K562 (cell line): ENCODE measurements around the gene TEAD3. TPM values are rescaled to one million over a fixed set of nuclear protein-coding genes. Genes with fewer than 3 reads are reported as not detected.

Experiments
- HMG20B ChIP-seq: fragments of 250-450 bp; sonication (Bioruptor Pico); IDR thresholded peaks from 2 replicates; pipeline ENCODE4 v1.5.0; 2021; ENCODE audit warnings: mild to moderate bottlenecking
- HNRNPK ChIP-seq: fragments of 200-400 bp; formaldehyde crosslinking; IDR thresholded peaks from one replicate; pipeline ENCODE4 v1.6.1; 2018; ENCODE audit warnings: mild to moderate bottlenecking, low read depth, low read length; ENCODE audit not compliant: poor library complexity, severe bottlenecking
- HNRNPL ChIP-seq: fragments of 200-400 bp; formaldehyde crosslinking; IDR thresholded peaks from 2 replicates; pipeline ENCODE4 v1.6.1; 2017; ENCODE audit warnings: low read depth, mild to moderate bottlenecking, low read length
- KDM4B ChIP-seq, 2 experiments: fragments of 450-650 bp in 1 of 2; sonication (generic) in 1 of 2; IDR thresholded peaks; 2 replicates each; pipeline ENCODE4 v1.6.1; 2016 to 2017; ENCODE audit warnings: borderline replicate concordance in 2 of 2, antibody characterized with exemption in 1 of 2, low read depth in 1 of 2, mild to moderate bottlenecking in 1 of 2
- MCM5 ChIP-seq: fragments of 450-650 bp; IDR thresholded peaks from 2 replicates; pipeline ENCODE4 v1.6.1; 2016; ENCODE audit warnings: low read depth
- MED1 ChIP-seq: sonication (generic); formaldehyde crosslinking; IDR thresholded peaks from 2 replicates; pipeline ENCODE4 v1.8.1; 2023; ENCODE audit warnings: missing genetic modification reagents, borderline replicate concordance
- NFE2 ChIP-seq: IDR thresholded peaks from 2 replicates; pipeline ENCODE4 v1.6.1; 2014; ENCODE audit warnings: antibody characterized with exemption, low read depth
- PHF21A ChIP-seq: fragments of 450-650 bp; IDR thresholded peaks from 2 replicates; pipeline ENCODE4 v1.6.1; 2017; ENCODE audit warnings: low read depth, borderline replicate concordance
- PTBP1 ChIP-seq: fragments of 200-400 bp; formaldehyde crosslinking; IDR thresholded peaks from 2 replicates; pipeline ENCODE4 v1.6.1; 2017; ENCODE audit warnings: low read depth, low read length
- SIRT6 ChIP-seq: IDR thresholded peaks from one replicate; pipeline ENCODE4 v1.6.1; 2012; ENCODE audit warnings: low read depth, mild to moderate bottlenecking, control low read depth, inconsistent platforms, low read length, moderate library complexity
- WHSC1 ChIP-seq: IDR thresholded peaks from one replicate; pipeline ENCODE4 v1.6.1; 2012; ENCODE audit warnings: low read length, control low read depth, inconsistent platforms
- ZNF436 ChIP-seq: fragments of 250-450, 450-650 bp; sonication (Bioruptor Pico); formaldehyde crosslinking; IDR thresholded peaks from 2 replicates; pipeline ENCODE4 v1.7.0; 2020; ENCODE audit warnings: mild to moderate bottlenecking
- ZNF586 ChIP-seq: fragments of 450-650 bp; formaldehyde crosslinking; conservative IDR thresholded peaks from 2 replicates; pipeline ENCODE4 v1.4.0; 2020; ENCODE audit warnings: mild to moderate bottlenecking, moderate library complexity
- ZNF644 ChIP-seq: fragments of 200-800 bp; sonication (Bioruptor generic); IDR thresholded peaks from 2 replicates; pipeline ENCODE4 v1.6.1; 2016; ENCODE audit warnings: low read depth, missing genetic modification characterization, missing compliant biosample characterization
- ZNF764 ChIP-seq: fragments of 250-450 bp; sonication (Bioruptor Pico); IDR thresholded peaks from 2 replicates; pipeline ENCODE4 v1.4.0; 2020; ENCODE audit warnings: low read depth, mild to moderate bottlenecking, moderate library complexity
- polyA plus RNA-seq, 8 experiments: library from polyadenylated mRNA; depleted of rRNA in 4 of 8; stranded (reverse) in 5 of 8; unstranded in 3 of 8; fragments of >200 nt; fragmentation: Nextera tagmentation in 2 of 8; fragmentation: Illumina TruSeq in 1 of 8; extraction: Ambion mirVana in 2 of 8; extraction: Trizol in 1 of 8; gene quantifications; 2 replicates each; pipeline versions ENCODE4 v1.2.1 to v1.2.3, GENCODE V29; 2011 to 2014; ENCODE audit warnings: inconsistent platforms in 1 of 8, missing spikeins in 1 of 8
- total RNA-seq, 7 experiments: library from RNA; depleted of rRNA in 6 of 7; stranded (reverse); fragments of >200 nt in 6 of 7; fragmentation: Illumina TruSeq in 2 of 7; extraction: Trizol in 2 of 7; gene quantifications; 2 replicates each; pipeline versions ENCODE4 v1.2.1 to v1.2.3, GENCODE V29; 2011 to 2021; ENCODE audit warnings: low replicate concordance in 1 of 7
- TF ChIP-seq, protein P1 (sequence below): sonication (generic); formaldehyde crosslinking; IDR thresholded peaks from 2 replicates; pipeline ENCODE4 v1.8.0; 2022; ENCODE audit warnings: mild to moderate bottlenecking, low read depth, missing genetic modification reagents
- TF ChIP-seq, protein P2 (sequence below), 2 experiments: fragments of 200-800 bp in 1 of 2; sonication (Bioruptor generic) in 1 of 2; sonication (generic) in 1 of 2; formaldehyde crosslinking in 1 of 2; IDR thresholded peaks in 1 of 2; conservative IDR thresholded peaks in 1 of 2; 2 replicates each; pipeline versions ENCODE4 v1.5.0 to v1.6.1; 2016 to 2020; ENCODE audit warnings: missing compliant biosample characterization in 1 of 2, missing genetic modification characterization in 1 of 2, missing genetic modification reagents in 1 of 2
- TF ChIP-seq, protein P3 (sequence below): fragments of 250-450 bp; sonication (Bioruptor Pico); IDR thresholded peaks from 2 replicates; pipeline ENCODE4 v1.4.0; 2020

Gene TEAD3
- total and polyA plus RNA-seq, 9 of the 15 experiments (the other 6 are each of a cell fraction or from before 2014, with no cell fraction given) = 0.63 to 13.2 (median 3.3) TPM

DNA sequence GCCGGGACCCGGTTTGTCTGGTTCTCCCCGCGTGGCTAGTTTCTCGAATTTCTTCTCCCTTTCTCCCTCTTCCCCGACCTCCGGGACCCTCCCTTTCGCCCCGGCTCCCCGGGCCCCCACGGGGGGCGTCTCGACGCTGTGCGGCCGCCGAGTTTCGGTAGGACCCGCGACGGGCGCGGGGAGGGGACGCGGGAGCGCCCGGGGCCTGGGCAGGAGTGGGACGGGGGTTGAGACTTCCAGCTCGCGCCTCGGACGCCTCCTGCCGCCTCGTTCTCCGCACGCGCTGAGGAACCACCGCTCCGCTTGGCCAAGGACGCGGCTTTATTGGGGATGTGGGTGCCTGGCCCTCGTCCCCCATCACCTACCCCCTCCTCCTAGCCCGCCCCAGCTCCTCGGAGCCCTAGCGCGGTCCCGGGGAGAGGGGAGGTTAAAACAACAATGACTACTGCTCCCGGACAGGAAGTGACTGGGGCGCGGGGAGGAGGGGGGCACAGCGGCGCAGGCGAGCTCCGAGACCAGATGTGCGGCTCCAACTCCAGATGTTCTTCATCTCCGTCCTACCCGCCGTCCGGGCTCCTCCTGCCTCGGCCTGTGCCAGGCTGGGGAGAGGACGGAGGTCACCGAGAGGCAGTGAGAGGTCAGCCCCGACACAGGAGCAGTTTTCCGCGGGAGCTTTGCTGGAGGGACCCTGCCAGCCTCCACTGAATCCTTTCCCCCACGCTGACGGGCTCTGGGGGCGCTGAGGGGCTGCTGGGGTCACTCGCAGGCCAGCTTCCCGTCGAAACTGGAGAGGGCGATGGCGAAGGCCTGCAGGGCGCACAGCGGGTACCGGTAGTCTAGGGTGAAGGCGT, 917 bp upstream of the TEAD3 start (continued):
- no peak for TF ChIP-seq HMG20B (CRISPR knock-in tag)
- no peak for TF ChIP-seq HNRNPK
- TF ChIP-seq, protein P1, sequence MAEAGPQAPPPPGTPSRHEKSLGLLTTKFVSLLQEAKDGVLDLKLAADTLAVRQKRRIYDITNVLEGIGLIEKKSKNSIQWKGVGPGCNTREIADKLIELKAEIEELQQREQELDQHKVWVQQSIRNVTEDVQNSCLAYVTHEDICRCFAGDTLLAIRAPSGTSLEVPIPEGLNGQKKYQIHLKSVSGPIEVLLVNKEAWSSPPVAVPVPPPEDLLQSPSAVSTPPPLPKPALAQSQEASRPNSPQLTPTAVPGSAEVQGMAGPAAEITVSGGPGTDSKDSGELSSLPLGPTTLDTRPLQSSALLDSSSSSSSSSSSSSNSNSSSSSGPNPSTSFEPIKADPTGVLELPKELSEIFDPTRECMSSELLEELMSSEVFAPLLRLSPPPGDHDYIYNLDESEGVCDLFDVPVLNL (CRISPR knock-in tag) = no peak
- TF ChIP-seq HNRNPL = peak; percentile 54; the same call in 1 of the 2 replicates
- TF ChIP-seq, protein P2, sequence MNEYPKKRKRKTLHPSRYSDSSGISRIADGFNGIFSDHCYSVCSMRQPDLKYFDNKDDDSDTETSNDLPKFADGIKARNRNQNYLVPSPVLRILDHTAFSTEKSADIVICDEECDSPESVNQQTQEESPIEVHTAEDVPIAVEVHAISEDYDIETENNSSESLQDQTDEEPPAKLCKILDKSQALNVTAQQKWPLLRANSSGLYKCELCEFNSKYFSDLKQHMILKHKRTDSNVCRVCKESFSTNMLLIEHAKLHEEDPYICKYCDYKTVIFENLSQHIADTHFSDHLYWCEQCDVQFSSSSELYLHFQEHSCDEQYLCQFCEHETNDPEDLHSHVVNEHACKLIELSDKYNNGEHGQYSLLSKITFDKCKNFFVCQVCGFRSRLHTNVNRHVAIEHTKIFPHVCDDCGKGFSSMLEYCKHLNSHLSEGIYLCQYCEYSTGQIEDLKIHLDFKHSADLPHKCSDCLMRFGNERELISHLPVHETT (CRISPR knock-in tag; conservative IDR thresholded peaks at IDR 0.05 in 1 of 2, IDR thresholded peaks at IDR 0.05 in 1 of 2) = no peak; a peak in 1 of 4 replicates
- TF ChIP-seq, protein P3, sequence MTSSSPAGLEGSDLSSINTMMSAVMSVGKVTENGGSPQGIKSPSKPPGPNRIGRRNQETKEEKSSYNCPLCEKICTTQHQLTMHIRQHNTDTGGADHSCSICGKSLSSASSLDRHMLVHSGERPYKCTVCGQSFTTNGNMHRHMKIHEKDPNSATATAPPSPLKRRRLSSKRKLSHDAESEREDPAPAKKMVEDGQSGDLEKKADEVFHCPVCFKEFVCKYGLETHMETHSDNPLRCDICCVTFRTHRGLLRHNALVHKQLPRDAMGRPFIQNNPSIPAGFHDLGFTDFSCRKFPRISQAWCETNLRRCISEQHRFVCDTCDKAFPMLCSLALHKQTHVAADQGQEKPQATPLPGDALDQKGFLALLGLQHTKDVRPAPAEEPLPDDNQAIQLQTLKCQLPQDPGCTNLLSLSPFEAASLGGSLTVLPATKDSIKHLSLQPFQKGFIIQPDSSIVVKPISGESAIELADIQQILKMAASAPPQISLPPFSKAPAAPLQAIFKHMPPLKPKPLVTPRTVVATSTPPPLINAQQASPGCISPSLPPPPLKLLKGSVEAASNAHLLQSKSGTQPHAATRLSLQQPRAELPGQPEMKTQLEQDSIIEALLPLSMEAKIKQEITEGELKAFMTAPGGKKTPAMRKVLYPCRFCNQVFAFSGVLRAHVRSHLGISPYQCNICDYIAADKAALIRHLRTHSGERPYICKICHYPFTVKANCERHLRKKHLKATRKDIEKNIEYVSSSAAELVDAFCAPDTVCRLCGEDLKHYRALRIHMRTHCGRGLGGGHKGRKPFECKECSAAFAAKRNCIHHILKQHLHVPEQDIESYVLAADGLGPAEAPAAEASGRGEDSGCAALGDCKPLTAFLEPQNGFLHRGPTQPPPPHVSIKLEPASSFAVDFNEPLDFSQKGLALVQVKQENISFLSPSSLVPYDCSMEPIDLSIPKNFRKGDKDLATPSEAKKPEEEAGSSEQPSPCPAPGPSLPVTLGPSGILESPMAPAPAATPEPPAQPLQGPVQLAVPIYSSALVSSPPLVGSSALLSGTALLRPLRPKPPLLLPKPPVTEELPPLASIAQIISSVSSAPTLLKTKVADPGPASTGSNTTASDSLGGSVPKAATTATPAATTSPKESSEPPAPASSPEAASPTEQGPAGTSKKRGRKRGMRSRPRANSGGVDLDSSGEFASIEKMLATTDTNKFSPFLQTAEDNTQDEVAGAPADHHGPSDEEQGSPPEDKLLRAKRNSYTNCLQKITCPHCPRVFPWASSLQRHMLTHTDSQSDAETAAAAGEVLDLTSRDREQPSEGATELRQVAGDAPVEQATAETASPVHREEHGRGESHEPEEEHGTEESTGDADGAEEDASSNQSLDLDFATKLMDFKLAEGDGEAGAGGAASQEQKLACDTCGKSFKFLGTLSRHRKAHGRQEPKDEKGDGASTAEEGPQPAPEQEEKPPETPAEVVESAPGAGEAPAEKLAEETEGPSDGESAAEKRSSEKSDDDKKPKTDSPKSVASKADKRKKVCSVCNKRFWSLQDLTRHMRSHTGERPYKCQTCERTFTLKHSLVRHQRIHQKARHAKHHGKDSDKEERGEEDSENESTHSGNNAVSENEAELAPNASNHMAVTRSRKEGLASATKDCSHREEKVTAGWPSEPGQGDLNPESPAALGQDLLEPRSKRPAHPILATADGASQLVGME (CRISPR knock-in tag) = no peak
- TF ChIP-seq NFE2 = no peak
- no peak for TF ChIP-seq ZNF644
- no peak for TF ChIP-seq MED1 (CRISPR knock-in tag)
- no peak for TF ChIP-seq WHSC1
- TF ChIP-seq MCM5 = no peak
- no peak for TF ChIP-seq SIRT6
- TF ChIP-seq ZNF436 (CRISPR knock-in tag) = no peak
- TF ChIP-seq PTBP1 = no peak
- TF ChIP-seq ZNF764 = no peak
- TF ChIP-seq PHF21A = peak; percentile 60; the same call in 1 of the 2 replicates
- no peak for TF ChIP-seq KDM4B (IDR thresholded peaks at IDR 0.05; ENCODE audit: borderline replicate concordance in 2 of 2, low read depth in 1 of 2)
- TF ChIP-seq ZNF586 (CRISPR knock-in tag) = 0 out of 2 replicates have a peak, but pooled peaks have one; percentile 17
